ENCODE data around the gene ARHGAP25. TPM values are rescaled to one million over a fixed set of nuclear protein-coding genes. Genes with fewer than 3 reads are reported as not detected.

The ARHGAP25 gene
- total RNA-seq, 1 donor, result under 0.01 TPM

DNA sequence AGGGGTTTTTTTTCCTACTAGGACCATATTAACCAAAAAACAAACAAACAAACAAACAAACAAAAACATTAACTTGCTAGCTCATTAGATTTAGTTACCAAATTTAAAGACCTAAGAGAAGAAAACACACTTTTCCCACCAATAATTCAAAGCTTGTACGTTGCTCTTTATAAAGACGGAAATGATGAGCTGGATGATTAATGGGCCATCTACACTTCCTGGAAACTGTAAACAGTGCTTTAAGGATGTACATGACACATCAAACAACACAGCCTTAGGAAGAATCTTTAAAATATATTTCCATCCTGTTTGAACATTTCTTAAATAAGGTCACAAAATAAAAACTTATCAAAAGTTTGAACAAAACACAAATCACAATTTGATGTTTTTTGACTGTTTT is 135.6 kb downstream of the ARHGAP25 start:
- no peak overlapping the region for H3K27ac ChIP-seq (ENCODE audit: low read depth, low read length)
- no peak overlapping the region for H3K4me3 ChIP-seq (ENCODE audit: insufficient read depth, low read length)
- H3K36me3 ChIP-seq (ENCODE audit: insufficient read depth, low read length), result no peaks in the 10 kb centered on the region

DNA sequence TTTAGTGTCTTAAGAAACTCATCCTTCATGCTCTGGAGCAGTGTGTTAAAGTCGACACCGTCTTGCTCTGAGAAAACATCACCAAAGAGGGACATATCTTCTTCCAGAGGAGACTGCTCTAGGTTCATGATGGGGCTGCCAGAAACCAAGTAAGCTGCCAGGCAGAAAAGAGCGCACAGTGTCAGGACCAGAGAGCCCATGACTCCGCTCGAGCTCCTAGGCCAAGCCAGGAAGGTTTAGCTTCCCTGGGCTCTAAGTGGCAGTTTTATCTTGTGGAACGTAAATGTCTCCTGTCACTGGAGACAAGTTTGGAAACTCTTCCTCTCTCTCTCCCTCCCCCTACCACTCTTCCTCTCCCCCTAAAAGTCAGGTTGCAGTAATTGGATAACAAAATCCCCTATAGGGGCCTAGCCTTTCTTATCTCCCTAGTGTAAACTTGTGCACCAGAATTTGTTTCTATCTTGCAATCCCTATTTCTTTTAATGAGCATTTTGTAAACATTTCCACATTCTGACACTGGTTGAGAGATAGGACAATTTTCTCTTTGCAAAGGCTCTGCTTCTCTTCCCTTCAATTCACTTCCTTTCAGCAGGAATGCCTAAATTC is 136.7 kb downstream of the ARHGAP25 start, which contains the start of gene BMP10:
Gene BMP10, minus strand, starts transcription at position 239 of the 606 bp plus-strand sequence. Its CDS starts 39 bp downstream, at position 200.
- H2AFZ ChIP-seq (ENCODE audit: low read length), result no peak within 1 kb of the TSS
- no peak within 1 kb of the TSS for H3K4me2 ChIP-seq (ENCODE audit: insufficient read depth, low read length)
- H3K79me2 ChIP-seq (ENCODE audit: insufficient read depth, low read length), result no peaks in the 10 kb centered on the region
- no peaks in the 10 kb centered on the region for H4K20me1 ChIP-seq (ENCODE audit: insufficient read depth, low read length)
- TF ChIP-seq, protein P1, sequence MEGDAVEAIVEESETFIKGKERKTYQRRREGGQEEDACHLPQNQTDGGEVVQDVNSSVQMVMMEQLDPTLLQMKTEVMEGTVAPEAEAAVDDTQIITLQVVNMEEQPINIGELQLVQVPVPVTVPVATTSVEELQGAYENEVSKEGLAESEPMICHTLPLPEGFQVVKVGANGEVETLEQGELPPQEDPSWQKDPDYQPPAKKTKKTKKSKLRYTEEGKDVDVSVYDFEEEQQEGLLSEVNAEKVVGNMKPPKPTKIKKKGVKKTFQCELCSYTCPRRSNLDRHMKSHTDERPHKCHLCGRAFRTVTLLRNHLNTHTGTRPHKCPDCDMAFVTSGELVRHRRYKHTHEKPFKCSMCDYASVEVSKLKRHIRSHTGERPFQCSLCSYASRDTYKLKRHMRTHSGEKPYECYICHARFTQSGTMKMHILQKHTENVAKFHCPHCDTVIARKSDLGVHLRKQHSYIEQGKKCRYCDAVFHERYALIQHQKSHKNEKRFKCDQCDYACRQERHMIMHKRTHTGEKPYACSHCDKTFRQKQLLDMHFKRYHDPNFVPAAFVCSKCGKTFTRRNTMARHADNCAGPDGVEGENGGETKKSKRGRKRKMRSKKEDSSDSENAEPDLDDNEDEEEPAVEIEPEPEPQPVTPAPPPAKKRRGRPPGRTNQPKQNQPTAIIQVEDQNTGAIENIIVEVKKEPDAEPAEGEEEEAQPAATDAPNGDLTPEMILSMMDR (IDR thresholded peaks at IDR 0.05; ENCODE audit: extremely low read depth, low read depth, low read length), result no peak
- no peak within 1 kb of the TSS for H3K27ac ChIP-seq (ENCODE audit: low read depth, low read length)
- DNase-seq (ENCODE audit: insufficient read length, low spot score, missing footprints), result no peak
- no peak within 1 kb of the TSS for H3K4me3 ChIP-seq (ENCODE audit: insufficient read depth, low read length)
- no peaks in the 10 kb centered on the region for H3K36me3 ChIP-seq (ENCODE audit: insufficient read depth, low read length)
- H3K27me3 ChIP-seq (ENCODE audit: insufficient read depth, low read length), result peaks cover 24% of the 10 kb centered on the region
- no peaks in the 10 kb centered on the region for H3K4me1 ChIP-seq (ENCODE audit: insufficient read depth, low read length)
- H3K9me3 ChIP-seq (ENCODE audit: low read depth, low read length), result no peaks in the 10 kb centered on the region

More for the DNA sequence above, 135.6 kb downstream of the ARHGAP25 start:
- Histone ChIP-seq H3K9me3 (ENCODE audit: low read depth, low read length) (no peaks in the 10 kb centered on the region), H3K79me2 (ENCODE audit: insufficient read depth, low read length) (no peaks in the 10 kb centered on the region), H3K4me1 (ENCODE audit: insufficient read depth, low read length) (no peaks in the 10 kb centered on the region), H2AFZ (ENCODE audit: low read length) (no peak overlapping the region), H3K27me3 (ENCODE audit: insufficient read depth, low read length) (peaks cover 32% of the 10 kb centered on the region), H4K20me1 (ENCODE audit: insufficient read depth, low read length) (no peaks in the 10 kb centered on the region), H3K4me2 (ENCODE audit: insufficient read depth, low read length) (no peak overlapping the region)
- DNase-seq (ENCODE audit: insufficient read length, low spot score, missing footprints), result no peak
- TF ChIP-seq, protein P1 (IDR thresholded peaks at IDR 0.05; ENCODE audit: extremely low read depth, low read depth, low read length), result no peak

Other genes with a start within 250 kb of the ARHGAP25 start
- not detected in 2 replicates for gene PROKR1, start 91.2 kb upstream of the ARHGAP25 start, total RNA-seq
- gene BMP10, start 136.6 kb downstream of the ARHGAP25 start, total RNA-seq, result not detected in 2 replicates
- not detected in 2 replicates for gene GKN2, start 218.1 kb downstream of the ARHGAP25 start, total RNA-seq
- gene GKN1, start 239.8 kb downstream of the ARHGAP25 start, total RNA-seq, result 0.29 TPM in 1 of 2 replicates, not detected in the other

Measured in osteoblast (primary cell).